A172 (cell line): ENCODE data around the gene GPR32. TPM values are rescaled to one million over a fixed set of nuclear protein-coding genes. Genes with fewer than 3 reads are reported as not detected.
A peak's percentile ranks its signal among the peaks of the same experiment; 100 is the strongest.
"Not testable (repeated sequence)": the region's sequence is repeated elsewhere in the genome, so short reads cannot be mapped to it uniquely, and the experiment has no call there.

ENCODE experiments used
- DNase-seq: peaks from one replicate; pipeline ENCODE4 v3.0.0-alpha.2; 2015; ENCODE audit warnings: low spot score
- total RNA-seq: library from RNA; depleted of rRNA; stranded (reverse); fragments of >200 nt; shearing (Covaris generic); gene quantifications from 2 replicates; pipeline ENCODE4 v1.2.3, GENCODE V29; 2014; rRNA removed

The GPR32 gene
- total RNA-seq = not detected in 2 replicates

GRCh38 chr19:50770164-50770563, at the start of gene GPR32:
Gene GPR32 (plus strand): TSS chr19:50770464. CDS start chr19:50770601, 137 bp downstream.
- DNase-seq = not testable (repeated sequence)

GRCh38 chr19:50720921-50721381, 49.3 kb upstream of the GPR32 start:
- DNase-seq = no peak

DNA sequence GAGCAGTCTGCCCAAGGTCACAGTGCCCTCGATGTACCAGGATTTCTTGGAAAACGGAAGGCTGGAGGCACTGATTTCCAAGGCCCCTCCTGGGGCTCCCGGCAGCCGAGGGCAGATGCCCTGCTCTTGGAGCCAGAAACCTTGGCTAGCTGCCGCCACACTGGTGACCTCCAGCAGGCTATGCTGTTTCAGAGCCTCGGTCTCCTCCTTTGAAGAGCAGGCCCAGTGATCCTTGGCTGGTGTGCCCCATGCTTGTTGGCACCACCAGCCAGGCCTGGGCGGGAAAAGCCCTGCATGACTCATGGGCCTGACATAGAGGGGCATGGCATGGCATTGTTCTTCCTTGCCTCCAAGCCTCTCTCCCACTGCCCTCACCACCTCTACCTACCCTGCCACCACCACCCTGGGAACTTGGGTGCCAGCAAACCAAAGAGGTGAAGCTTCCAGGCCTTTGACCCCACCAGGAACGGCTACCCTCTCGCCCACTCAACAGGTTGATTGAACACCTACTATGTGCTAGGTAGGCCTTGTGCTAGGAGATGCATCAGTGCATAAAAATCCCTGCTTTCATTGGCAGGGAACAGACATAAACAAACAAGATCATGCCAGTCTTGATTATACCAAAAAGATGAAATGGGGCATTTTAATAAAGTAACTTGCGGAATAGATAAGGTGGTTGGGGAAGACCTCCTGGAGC, 48.7 kb upstream of the GPR32 start:
- DNase-seq = peak; percentile 11

GRCh38 chr19:50722201-50723013, 47.9 kb upstream of the GPR32 start:
- DNase-seq = no peak

DNA sequence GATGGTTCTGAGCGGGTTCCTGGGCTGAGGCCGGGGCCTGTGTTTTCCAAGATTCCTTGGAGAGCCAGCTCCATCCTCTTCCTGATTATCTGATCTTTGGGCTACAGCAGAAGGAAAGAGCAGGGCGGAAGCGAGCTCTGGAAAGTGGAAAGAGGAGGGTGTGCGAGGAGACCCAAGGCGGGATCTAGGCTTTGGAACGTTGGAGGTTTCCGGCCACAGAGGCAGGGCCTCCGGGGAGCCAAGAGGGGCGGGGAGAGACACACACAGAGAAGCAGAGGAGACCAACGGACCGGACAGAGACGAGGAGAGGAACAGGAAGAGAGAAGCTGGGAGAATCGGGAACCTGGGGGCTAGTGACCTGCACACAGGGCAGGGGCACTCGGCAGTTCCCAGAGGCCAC, 47.2 kb upstream of the GPR32 start, which contains the start of gene CLEC11A:
TSS of gene CLEC11A (plus strand) at position 296 of the 400 bp plus-strand sequence. CDS start 162 bp downstream, outside the sequence.
- no peak for DNase-seq

DNA sequence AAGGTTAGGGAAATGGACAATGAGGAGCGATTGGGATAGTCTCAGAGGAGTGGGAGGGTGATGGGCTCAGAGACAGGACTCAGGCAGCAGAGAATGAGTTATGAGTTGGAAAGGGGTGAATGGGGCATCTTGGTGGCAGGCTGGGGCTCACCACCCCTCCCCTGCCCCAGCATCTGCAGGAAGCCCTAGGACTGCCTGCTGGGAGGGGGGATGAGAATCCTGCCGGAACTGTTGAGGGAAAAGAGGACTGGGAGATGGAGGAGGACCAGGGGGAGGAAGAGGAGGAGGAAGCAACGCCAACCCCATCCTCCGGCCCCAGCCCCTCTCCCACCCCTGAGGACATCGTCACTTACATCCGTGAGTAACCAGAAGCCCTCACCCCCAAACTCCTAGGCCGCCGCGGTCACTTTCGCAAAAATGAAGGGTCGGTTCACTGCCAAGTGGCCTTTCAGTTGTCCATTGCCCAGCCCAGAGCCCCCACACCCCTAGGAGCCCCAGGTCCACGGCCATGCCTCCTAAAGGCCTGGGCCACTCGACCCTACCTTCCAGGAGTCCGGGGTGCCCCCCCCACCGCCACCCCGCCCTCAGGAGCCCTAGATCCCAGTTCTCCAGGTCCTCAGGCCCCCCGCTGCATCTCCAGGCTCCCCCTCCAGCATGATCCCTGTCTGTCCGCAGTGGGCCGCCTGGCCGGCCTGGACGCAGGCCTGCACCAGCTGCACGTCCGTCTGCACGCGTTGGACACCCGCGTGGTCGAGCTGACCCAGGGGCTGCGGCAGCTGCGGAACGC, 46.3 kb upstream of the GPR32 start:
- no peak for DNase-seq

DNA sequence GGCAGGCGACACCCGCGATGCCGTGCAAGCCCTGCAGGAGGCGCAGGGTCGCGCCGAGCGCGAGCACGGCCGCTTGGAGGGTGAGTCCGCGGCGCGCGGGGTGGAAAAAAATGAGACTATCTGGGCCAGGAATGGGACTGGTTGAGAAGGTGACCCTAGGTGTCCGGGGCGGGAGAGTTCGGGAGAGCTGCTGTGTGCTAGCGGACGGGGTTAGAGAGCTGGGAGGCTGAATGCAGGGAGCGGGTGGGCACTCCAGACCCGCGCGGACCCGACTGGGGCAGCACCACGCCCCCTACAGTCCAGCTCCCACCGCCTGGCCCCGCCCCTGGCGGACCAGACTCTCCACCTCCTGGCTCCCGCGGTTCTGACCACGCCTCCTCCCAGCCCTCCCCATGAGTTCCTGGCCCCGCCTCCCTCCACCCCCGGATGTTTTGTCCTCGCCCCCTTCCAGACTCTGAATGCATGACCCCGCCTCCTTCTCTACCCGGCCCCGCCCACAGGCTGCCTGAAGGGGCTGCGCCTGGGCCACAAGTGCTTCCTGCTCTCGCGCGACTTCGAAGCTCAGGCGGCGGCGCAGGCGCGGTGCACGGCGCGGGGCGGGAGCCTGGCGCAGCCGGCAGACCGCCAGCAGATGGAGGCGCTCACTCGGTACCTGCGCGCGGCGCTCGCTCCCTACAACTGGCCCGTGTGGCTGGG, 45.6 kb upstream of the GPR32 start:
- peak; percentile 98 for DNase-seq

- DNase-seq = no peak
Observed at GRCh38 chr19:50725218-50725910, 44.9 kb upstream of the GPR32 start.

DNA sequence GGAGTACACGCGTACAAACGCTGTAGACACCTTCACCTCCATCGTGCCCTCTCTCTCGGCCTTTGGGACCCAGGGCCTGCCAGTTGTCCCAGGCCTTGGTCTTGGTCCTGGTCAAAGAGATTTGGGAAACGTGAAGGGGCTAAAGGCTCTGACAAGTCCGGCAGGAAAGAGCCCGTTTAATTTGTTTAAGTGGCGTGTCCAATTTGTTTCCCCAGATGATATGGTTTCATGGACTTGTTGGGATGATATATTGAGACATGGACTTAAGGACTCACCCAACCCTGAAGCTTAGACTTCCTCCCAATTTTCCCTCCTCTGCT, 44.4 kb upstream of the GPR32 start:
- no peak for DNase-seq

- DNase-seq = no peak
Observed at GRCh38 chr19:50728084-50728737, 42.1 kb upstream of the GPR32 start.

- no peak for DNase-seq
Observed at GRCh38 chr19:50729894-50730293, 40.4 kb upstream of the GPR32 start.

DNA sequence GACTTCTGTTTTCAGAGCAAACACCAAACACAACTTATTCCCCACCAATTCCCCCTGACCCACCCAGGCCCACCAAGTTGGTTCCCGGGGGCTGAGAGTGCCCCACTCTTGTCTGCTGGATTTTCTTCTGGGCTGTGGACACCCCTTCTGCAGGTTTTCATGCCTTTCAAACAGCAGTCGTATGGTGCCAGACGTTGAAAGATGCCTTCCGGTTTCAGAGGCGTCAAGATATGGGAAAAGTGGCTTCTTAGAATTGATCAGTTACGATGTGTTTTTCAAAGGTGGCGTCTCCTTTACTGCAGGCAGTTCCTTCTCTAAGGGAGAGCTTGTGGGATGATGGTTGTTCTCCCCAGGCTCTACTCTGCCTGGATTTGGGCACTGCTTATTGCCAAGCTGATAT, 34.4 kb upstream of the GPR32 start:
- no peak for DNase-seq

- no peak for DNase-seq
Observed at GRCh38 chr19:50736338-50736737, 33.9 kb upstream of the GPR32 start.

DNA sequence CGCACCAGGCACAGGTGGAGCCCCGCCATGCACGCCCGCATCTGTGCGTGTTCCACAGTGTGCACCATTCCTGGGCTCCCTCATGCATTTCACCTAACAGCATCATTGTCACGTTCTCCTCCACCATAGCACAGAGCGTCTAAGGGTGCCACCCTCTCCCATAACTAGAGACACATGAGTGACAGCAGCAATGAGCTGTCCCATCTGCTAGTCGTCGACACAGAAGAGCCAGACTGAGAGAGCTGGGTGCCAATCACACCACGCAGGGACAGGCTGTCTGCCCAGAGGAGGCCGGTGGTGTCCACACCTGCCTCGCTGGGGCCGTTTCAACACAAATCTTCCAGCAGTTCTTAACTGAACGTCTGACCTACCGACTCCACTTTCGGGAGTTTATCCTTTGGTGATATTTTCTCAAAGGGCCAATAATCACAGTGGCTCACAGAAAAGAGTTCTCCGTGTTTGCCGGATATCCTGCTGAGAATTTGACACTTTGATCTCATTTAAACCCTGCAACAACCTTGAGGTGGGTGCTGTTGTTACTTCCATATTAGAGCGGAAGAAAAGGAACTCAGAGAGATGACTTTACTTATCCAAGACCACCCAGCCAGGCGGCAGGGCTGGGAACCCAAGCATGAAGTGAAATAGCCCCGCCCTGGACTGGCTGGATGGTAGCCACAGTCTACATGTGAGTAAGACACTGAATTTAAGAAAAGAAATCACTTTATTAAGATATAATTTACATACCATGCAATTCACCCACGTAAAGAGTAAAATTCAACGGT, 30.9 kb upstream of the GPR32 start:
- DNase-seq = no peak

DNA sequence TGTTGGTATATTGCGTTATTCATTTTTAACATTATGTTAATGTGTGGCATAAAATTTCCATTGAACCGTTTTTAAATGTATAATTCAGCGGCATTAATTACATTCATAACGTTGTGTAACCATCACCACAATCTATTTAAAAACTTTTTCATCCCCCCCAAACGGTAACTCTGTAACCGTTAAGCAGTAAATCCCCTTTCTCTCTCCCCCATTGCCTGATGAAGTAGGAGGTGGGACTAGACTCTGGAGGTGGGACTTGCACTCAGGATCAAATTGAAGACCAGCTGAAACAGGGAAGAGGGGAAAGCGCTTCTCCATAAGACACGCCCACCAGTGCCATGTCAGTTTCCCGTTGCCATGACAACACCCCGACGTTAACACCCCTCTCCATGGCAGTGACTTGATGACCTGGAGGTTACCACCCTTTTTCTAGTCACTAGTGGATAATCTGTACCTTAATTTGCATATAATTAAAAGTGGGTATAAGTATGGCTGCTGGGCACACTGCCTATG, 30.3 kb upstream of the GPR32 start:
- DNase-seq = no peak

DNA sequence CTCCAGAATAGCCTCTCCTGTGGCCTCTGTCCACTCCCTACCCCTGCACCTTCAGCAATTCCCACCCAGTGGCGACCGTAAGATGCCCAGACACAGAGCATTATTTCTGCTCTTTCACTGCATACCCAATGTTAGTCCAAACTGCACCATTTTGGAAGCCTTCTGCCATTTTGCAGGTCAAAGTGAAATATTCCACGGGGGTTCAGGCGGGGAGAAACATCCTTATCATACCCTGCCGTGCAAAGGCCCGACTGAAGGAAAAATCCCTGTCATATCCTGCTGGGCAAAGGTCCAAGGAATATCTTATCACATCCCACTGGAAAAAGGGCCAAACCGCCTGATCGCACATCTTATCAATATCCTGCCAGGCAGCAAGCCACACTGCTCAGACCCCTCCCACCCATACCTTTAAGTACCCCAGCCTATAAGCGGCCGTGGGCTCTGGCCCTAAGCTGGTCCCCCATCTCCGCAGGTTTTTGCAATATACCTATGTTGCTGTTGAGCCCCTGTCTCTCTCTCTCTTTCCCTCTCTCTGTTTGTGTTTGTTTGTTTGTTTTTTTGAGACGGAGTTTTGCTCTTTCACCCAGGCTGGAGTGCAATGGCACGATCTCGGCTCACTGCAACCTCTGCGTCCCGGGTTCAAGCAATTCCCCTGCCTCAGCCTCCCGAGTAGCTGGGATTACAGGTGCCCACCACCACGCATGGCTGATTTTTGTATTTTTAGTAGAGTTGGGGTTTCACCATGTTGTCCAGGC, 28.9 kb upstream of the GPR32 start:
- DNase-seq = no peak

GRCh38 chr19:50743537-50743936, 26.7 kb upstream of the GPR32 start:
- no peak for DNase-seq

GRCh38 chr19:50745221-50745620, 25.0 kb upstream of the GPR32 start:
- no peak for DNase-seq

- DNase-seq = not testable (repeated sequence)
Observed at GRCh38 chr19:50747141-50747540, 23.1 kb upstream of the GPR32 start.
